Stimulated activated CD4-positive, alpha-beta T cell treated with anti-CD3 and anti-CD28 coated beads, Interleukin-1b, Interleukin-23, amount 100 ng/mL, for 4 hours (primary cell): ENCODE results near the gene KHNYN.
"Not testable (repeated sequence)": the region's sequence is repeated elsewhere in the genome, so short reads cannot be mapped to it uniquely, and the experiment has no call there.

Experiments
- DNase-seq, 2 donors: peaks; one replicate each; pipeline ENCODE4 v3.0.0-alpha.2; 2020; ENCODE audit warnings: low read depth in 2 of 2

The KHNYN gene

GRCh38 chr14:24437736-24438067 lies 7.9 kb downstream of the KHNYN start:
- no peak for DNase-seq

GRCh38 chr14:24438223-24439097 lies 8.7 kb downstream of the KHNYN start:
- no peak for DNase-seq

- no peak for DNase-seq
Observed at GRCh38 chr14:24439257-24439656, 9.5 kb downstream of the KHNYN start.

- no peak for DNase-seq
Observed at GRCh38 chr14:24439830-24440605, 10.3 kb downstream of the KHNYN start.

- DNase-seq = no peak
Observed at GRCh38 chr14:24440606-24441399, 11.0 kb downstream of the KHNYN start.

GRCh38 chr14:24441485-24441884 lies 11.7 kb downstream of the KHNYN start:
- DNase-seq = no peak

- DNase-seq = no peak
Observed at GRCh38 chr14:24441904-24442239, 12.1 kb downstream of the KHNYN start.

- peak; percentile 83 to 93 for DNase-seq
Observed at GRCh38 chr14:24442240-24443052, 12.7 kb downstream of the KHNYN start, which contains the start of gene SDR39U1. Gene SDR39U1, minus strand, starts transcription at chr14:24442776. Its CDS starts 7 bp downstream, at chr14:24442769.

GRCh38 chr14:24443053-24443665 lies 13.4 kb downstream of the KHNYN start:
- no peak for DNase-seq

- DNase-seq = not testable (repeated sequence)
Observed at GRCh38 chr14:24450828-24451227, 21.1 kb downstream of the KHNYN start.

GRCh38 chr14:24456980-24457379 lies 27.2 kb downstream of the KHNYN start:
- no peak for DNase-seq

GRCh38 chr14:24458736-24459135 lies 29.0 kb downstream of the KHNYN start:
- DNase-seq = no peak

- no peak for DNase-seq
Observed at GRCh38 chr14:24459331-24459730, 29.6 kb downstream of the KHNYN start.

- no peak for DNase-seq
Observed at GRCh38 chr14:24461336-24461735, 31.6 kb downstream of the KHNYN start.

GRCh38 chr14:24463017-24463883 lies 33.5 kb downstream of the KHNYN start:
- DNase-seq = no peak

GRCh38 chr14:24463884-24464785 lies 34.4 kb downstream of the KHNYN start:
- no peak for DNase-seq

- no peak for DNase-seq
Observed at GRCh38 chr14:24465368-24465767, 35.6 kb downstream of the KHNYN start.

GRCh38 chr14:24465805-24466204 lies 36.1 kb downstream of the KHNYN start:
- DNase-seq = no peak

- not testable (repeated sequence) for DNase-seq
Observed at GRCh38 chr14:24470450-24470849, 40.7 kb downstream of the KHNYN start.
